GM18873 (cell line): ENCODE results near the gene DDX27.

Experiments used
- ATAC-seq: cut with Tn5 transposase; IDR thresholded peaks from one replicate; pipeline ENCODE4 v1.9.1; 2021; ENCODE audit warnings: mild to moderate bottlenecking, moderate library complexity, moderate number of reproducible peaks; ENCODE audit not compliant: unreplicated experiment, low FRiP score

The DDX27 gene

DNA sequence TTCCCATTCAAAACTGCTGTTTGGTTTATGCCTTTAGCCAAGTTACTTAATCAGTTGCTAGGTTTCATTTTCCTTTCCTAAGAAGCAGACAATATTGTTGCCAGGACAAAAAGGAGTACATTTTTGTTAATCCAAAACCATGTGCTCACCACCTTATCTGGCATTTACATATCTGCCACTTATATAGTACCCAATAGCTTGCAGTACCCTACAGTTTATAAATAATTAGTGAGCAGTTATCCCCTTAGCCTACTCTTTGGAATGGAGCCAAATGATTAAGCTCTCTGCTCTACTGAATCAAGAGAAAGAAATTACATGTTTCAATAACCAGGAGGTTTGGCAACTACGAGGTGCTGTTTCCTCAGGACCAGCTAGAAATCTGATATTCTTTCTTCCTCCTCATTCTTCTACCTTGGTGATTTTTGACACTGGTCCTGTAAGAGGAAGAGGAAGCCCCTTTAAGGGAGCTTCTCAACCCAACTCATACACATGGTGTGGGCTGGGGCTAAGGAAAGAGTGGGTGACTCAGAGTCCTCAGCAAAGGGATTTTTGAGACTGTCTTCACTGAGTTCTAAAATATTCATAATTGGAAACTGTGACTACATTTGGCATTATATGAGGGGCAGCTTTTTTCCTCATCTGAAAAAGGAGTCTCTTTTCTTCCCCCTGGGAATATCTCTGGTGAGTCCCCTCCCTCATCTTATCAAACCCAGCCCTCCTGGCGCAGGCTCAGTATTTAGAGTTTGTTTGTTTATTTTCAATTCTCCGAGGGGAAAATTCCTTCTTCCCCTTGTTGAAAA, 57.1 kb downstream of the DDX27 start:
- ATAC-seq: no peak

DNA sequence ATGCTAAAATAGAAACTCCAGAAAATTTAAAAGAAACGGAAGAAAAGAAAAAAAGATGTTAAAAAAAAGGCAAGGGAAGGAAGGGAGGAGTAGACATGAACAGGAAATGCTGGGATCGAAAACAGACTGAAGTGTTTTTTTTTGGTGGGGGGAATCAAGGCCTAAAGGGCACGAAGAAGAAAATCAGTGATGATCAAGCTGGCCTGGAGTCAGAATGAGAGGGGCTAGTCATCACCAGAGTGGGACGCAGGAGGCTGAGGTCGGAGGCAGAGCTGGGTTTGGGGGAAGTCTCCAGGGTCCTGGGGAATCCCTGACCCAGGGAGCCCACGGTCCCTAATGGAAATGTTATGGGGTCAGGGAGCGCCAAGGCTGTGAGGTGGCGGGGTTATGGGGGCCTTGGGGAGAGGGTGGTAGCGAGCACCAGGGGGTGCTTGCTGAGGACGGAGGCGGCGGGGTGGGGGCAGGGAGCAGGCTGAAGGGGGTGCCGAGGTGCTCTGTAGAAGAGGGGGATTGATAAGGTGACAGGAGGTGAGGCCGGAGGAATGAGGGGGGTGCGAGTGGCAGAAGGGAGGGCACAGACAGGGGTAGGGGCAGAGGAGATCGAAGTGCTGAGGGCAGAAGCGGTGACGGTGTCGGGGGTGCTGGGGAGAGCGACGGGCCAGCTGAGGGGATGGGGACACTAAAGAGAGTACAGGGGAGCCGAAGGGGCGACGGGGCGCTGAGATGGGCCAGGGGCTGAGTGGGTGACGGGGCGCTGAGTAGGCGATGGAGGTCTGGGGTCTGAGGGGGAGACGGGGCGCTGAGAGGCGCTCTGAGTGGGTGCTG, 58.0 kb downstream of the DDX27 start:
- ATAC-seq: no peak

DNA sequence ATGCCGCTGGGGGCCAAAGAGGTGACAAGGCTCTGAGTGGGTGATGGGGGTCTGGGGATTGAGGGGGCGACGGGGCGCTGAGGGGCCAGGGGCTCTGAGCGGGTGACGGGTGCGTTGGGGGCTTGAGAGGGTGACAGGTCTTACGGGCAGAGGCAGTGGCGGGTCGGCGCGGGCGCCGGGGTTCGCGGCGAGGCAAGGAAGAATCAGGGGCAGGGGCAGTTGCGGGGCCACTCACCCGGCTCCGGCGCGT, 58.5 kb downstream of the DDX27 start:
- no peak for ATAC-seq

DNA sequence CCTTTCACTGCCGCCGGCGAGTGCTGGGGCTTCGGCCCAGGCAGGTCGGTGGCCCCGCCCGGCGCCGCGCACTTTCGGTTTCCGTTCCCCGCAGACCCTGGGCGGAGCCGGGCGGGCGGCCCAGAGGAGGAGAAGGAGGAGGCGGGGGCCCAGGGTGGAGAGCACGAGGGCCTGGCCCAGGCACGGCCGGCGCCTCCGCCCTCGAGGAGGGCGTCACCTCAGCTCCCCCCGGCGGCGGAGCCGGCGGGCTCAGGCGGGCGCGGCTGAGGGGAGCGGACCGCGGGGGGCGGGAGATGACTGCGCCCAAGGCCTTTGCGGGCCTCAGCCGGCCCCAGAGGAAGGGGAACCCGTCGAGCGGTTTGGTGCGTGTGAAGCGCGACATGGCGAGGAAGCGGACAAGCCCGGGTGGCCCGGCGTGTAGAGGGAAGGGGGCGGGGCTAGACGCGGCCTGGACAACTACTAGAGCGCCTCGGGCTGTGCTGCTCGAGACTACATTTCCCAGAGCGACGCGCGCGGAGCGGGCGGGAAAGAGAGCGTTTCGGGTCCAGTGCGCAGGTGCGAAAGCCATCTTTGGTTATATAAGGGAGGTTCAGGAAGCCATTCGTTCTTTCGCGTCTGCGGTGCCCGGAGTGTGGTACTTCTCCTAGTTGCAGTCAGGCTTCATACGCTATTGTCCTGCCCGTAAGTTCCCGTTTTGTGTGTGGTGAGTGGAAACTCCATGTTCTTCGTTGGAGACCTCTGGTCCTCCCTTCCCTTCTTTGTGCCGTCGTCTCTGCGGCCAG, 59.0 kb downstream of the DDX27 start, which contains the start of gene ZNFX1:
TSS of gene ZNFX1 (minus strand) at position 22 of the 782 bp plus-strand sequence. CDS start 2,218 bp downstream, outside the sequence.
- peak; percentile 70 for ATAC-seq

DNA sequence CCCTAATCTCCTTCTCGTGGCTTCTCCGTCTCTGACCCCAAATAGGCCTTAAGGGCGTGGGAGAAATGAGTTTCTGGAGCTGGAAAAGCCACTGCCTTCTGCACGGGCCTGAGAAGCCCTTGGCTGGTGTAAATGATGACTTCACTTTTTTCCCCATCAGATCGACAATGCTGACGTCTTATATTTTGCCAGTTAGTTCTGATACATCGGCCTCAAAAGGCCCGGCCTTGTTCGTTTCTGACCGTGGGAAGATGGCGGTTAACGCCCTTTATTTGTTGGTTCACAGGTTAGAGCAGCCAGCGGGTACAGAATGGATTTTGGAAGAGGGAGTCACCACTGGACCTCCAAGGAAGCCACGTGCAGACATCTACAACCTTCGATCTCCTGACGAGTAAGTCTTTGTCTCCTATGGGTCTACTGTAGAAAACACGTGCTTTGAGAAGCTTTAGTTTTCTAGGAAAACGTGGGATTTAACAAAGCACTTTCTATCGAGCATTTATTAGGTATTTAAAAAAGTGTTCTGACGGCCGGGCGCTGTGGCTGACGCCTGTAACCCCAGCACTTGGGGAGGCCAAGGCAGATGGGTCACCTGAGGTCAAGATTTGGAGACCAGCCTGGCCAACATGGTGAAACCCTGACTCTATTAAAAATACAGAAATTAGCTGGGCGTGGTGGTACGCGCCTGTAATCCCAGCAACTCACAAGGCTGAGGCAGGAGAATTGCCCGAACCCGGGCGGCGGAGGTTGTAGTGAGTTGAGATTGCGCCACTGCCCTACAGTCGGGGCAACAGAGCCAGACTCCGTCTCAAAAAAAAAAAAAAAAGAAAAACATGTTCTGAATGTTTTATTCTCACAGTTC, 59.8 kb downstream of the DDX27 start:
- no peak for ATAC-seq

DNA sequence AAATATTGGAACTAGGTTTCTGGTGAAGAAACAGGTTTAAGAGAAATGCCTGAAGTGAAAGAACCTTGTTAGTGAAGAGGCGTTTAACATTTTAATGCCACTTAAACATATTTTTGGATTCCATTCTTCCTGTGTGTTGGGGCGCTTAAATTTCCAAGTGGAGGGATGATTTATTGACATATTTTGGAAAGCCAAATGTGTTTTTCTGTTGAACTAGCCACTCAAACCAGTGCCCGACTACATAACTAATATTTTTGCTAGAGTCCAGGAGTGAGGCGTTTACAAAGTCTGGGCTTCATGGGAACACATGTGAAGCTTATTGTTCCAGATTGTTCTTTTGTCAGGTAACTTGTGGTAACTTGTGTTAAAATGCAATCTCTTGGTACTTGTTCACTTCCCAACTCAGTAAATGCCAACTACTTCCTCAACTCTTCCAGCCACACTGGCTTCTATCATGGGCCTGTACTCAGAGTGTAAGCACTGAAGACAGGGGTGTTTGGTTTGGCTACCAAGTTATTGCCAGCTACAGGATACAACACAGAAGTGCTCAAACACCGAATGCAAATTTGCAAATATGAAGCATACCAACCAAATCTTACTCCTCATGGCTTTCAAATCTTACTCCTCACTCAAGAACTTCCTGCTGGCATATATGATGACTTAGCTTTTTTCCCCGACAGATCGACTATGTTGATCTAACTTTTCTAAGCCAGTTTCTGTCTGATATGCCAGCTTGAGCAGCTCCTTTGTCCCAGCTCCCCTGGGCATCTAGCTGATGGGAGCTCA, 60.7 kb downstream of the DDX27 start:
- no peak for ATAC-seq

DNA sequence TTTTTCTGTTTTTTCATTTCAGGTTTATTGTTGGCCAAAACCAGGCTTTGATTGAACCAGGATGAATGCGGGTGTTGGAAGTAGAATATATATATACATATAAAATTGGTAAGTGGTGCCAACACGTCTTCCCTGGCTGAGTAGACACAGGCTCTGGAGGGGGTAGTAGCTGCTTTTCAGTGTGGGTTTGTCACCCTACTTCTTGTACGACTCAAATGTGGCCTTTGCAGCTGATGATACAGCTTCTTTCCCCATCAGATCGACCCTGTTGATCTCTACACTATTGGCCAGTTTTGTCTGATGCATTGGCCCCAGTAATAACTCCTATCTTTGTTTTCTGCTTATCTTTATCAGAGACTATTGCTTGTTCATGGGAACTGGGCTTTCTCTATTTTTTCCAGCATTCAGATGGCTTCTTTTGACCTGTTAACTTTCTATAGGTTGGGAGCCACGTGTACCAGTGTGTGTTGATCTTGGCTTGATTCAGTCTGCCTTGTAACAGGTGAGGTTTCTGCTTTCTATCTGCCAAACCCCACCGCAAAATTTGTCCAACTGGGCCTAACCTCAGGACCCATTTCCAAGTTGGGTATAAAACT, 61.3 kb downstream of the DDX27 start:
- no peak for ATAC-seq

DNA sequence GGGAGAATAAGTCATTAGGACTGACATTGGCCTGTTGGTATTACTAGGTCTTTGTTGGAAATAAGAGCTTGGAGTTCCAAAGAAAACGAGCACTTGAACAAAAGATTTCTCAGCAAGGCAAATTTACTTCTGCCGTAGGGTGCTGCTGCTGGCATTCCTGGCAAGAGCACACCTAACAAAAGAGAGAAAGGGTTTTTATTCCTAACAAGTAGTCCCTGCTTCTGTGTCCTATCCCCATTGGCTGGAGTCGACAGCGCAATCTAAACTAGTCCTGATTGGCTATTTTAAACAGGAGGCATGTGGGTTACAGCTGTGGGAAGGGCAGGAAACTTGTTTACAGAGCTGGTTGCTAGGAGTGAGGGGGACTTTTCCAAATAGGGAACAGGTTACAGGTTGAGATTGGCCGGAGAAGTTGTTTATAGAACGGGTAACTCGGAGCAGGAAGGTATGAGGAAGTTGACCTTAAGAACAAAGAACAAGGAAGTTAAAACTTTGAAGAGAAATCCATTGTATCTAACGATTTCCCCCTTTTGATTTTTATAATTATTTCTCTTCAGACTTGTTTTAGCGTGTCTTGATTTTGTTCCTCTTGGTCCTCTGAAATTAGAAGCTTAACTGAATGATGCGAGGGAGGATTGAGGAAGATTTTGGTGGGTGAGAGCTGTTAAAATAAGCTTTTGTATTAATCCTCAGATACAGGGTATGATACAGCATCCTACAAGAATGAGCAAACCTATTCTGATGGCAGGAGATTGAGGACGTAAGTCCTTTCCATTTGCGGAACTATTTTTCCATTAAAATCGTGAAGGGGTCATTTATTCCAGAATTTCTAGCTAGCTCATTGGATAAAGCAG, 62.1 kb downstream of the DDX27 start:
- no peak for ATAC-seq

DNA sequence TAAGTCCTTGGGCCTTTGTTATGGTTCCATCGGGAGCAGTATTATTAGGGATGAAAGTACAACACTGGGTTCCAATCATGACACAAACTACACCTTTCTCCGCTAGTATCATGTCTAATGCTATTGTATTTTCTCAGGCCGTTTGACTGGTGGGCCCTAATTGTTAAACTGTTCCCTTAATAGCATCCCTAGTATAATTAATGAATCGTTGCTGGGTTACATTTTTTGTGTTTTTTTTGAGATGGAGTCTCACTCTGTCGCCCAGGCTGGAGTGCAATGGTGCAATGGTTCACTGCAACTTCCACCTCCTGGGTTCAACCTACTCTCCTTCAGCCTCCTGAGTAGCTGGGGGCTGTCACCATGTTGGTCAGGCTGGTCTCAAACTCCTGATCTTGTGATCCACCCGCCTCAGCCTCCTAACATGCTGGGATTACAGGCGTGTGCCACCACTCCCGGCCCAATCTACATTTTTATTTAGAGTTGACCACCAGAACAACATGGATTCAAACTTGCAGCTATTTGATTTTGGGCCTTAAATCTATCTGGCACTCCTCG, 62.8 kb downstream of the DDX27 start:
- ATAC-seq: no peak

DNA sequence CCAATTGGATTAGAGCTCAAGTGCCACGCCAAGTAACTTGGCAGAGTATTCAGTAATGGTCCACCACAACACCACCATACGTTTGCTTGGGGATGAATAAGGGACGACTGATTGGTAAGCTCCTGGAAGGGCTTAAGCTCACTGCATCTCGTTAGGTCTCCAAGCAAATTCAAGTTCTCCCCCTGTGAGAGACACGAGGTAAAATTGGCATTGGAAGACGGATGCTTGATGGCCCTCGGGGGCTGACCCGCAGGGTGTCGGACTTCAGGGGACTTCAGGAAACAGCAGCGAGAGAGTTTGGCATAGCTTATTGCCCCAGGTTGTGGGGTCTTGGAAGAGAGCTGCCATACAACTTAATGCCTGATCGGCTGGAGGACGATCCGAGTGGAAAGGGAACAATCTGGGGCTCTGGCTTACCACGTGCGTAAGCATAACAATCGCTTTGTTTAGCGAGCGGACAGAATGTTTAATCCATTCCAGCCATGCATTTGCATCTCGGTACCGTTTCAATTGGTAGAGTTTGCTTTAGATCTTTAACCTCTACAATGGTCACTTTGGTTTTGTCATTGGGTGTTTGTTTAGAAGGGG, 63.5 kb downstream of the DDX27 start:
- no peak for ATAC-seq

DNA sequence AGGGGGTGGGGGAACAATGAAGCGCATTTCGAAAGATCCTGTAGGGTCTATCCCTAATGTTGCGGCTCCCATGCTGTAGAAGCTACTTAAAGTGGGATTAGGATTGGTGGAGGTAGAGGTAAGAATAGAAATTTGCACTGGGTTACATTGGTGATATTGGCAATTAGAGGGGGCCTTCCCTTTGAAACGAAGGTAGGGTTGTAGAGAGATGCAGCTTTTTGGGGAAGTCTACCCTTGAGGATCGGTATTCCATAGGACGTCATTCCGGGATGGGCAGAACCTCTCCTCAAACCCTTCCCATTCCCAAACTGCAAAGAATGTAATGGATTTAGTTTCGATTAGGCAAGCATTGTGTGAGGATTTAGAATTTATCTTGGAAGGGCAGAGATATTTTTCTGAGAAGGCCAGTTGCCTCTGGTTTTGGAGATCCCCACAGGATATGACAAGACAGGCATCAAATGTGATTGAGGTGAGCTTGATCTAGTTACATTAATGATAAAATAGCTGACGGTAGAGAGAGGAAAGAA, 64.0 kb downstream of the DDX27 start:
- ATAC-seq: no peak

DNA sequence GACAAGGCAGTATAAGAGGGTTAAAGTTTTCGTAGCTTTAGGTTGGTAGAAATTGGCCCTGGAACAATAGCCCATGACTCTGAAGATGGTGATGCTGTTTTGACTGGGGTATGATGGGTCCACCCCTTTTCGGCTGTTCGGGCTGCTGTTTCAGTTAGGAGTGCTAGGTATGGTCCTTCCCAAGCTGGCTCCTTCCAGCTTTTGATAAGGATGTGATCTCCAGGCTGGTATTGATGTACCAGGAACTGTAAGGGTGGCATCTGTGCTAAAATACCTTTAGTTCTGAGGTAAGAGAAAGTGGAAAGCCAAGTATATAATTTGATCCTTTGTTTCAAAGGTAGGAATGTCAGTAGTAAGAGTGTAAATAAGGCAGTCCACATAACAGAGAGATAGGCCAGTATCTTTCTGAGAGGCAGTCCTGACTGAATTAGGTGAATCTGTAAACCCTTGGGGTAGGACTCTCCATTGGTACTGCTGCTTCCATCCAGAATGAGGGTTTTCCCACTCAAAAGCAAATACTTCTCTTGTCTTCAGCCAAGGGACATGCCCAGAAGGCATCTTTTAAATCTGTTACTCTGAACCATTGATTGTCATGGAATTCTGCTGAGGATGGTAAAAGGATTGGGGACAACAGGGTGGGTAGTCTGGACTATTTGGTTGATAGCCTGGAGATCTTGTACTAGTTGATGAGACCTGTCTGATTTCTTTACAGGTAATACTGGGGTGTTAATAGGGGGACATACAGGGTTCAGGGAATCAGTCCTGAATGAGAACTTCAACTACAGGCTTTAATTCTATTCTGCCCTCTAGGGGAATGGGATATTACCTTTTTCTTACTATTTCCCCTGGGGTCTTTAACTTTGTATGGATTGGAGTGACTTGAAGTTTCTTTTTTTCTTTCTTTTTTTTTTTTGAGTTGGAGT, 64.7 kb downstream of the DDX27 start:
- ATAC-seq: no peak

DNA sequence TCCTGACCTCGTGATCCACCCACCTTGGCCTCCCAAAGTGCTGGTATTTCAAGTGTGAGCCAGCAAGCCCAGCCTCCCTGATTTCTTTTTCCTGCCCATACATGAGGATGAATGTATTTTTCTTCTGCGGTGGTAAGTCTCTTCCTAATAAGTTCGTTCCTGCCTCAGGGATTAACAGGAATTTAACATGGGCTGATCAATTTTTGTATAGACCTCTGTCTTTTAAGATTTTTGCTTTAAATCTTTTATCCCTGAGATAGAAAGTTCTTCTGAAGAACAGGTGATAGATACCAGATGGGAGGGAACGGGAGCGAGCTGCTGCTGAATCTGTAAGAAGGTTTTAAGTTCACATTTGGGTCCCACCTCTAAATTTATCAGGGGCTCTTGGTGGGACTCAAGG, 65.6 kb downstream of the DDX27 start:
- no peak for ATAC-seq

DNA sequence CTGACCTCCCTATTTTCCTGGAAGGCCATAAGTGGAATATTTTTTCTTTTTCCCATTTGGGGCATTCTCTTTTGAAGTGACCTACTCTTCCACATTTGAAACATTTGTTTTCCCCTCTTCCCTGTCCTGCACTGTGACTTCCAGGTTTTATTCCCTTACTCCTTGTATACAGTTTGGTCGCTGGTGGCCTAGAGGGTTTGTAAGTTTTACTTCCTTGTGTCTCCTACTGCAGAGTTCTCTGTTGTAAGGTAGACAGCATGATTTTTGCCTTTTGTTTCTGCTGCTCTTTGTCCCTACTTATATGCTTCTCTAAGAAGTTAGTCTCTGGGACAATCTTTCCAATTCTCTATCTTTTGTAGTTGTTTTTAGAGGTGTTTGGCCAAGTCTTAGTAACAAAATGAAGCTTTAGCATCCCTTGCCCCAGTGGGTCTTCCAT, 66.0 kb downstream of the DDX27 start:
- no peak for ATAC-seq

DNA sequence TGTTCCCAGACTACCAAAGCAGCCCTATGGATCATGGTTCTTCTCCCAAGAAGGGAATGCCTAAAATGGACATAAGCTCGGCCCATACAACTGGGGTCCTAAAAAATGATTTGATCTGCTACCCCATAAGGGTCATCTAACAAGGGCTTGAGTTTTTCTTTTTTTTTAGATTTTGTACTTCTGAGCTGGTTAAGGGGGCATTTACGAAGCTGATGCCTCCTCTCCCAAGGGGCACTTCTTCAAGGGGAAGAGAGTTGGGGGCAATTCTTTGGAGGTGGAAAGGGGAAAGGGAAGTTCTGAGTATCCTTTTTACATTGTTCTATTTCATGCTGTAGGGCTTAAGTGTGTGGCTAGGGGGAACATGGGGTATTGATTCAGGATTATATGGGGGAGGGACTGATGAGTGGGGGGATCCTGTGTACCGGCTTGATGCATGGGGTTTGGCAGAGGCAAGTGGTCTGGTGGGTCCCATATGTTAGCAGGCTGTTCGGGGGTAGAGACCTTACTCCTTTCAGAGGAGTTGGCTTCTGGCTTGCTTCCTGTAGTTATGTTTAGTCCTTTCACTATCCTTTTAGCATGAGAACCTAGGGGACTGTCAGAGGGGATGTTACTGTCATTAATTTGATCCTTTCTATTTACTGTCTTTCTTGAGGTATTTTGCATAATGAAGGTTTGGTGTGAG, 66.7 kb downstream of the DDX27 start:
- ATAC-seq: no peak
